HEK293T (cell line): Measurements from ENCODE around the gene MXRA7.
"Not testable (repeated sequence)": the region's sequence is repeated elsewhere in the genome, so short reads cannot be mapped to it uniquely, and the experiment has no call there.

Experiments
- CTCF ChIA-PET: fragments of 350-600 bp; formaldehyde crosslinking; extraction: SDS; loops from one replicate; lab custom pipeline; 2021; ENCODE audit warnings: antibody characterized with exemption, inconsistent platforms; lab: Yijun Ruan, JAX
- POLR2A ChIA-PET: fragments of 350-600 bp; formaldehyde crosslinking; extraction: SDS; loops from one replicate; lab custom pipeline; 2020; ENCODE audit warnings: antibody characterized with exemption, inconsistent platforms; lab: Yijun Ruan, JAX
- DNase-seq: peaks from one replicate; pipeline ENCODE4 v3.0.0; 2012; ENCODE audit warnings: mixed read lengths; ENCODE audit errors: extremely low spot score
- ARNT ChIP-seq: fragments of 450-650 bp; IDR thresholded peaks from 2 replicates; pipeline ENCODE4 v1.6.1; 2017; ENCODE audit warnings: mild to moderate bottlenecking
- BHLHE40 ChIP-seq: fragments of 450-650 bp; IDR thresholded peaks from 2 replicates; pipeline ENCODE4 v1.6.1; 2016; ENCODE audit warnings: mild to moderate bottlenecking, moderate library complexity, borderline replicate concordance
- CTBP1 ChIP-seq: fragments of 450-650 bp; IDR thresholded peaks from 2 replicates; pipeline ENCODE4 v1.6.1; 2016; ENCODE audit warnings: borderline replicate concordance
- ELF4 ChIP-seq: fragments of 450-650 bp; IDR thresholded peaks from 2 replicates; pipeline ENCODE4 v1.6.1; 2017; ENCODE audit warnings: antibody characterized with exemption
- FOXA1 ChIP-seq: fragments of 450-650 bp; IDR thresholded peaks from 2 replicates; pipeline ENCODE4 v1.6.1; 2016; ENCODE audit warnings: mild to moderate bottlenecking
- FOXK2 ChIP-seq: fragments of 450-650 bp; IDR thresholded peaks from 2 replicates; pipeline ENCODE4 v1.6.1; 2016; ENCODE audit warnings: mild to moderate bottlenecking
- FOXM1 ChIP-seq: fragments of 450-650 bp; IDR thresholded peaks from 2 replicates; pipeline ENCODE4 v1.6.1; 2017; ENCODE audit warnings: mild to moderate bottlenecking, borderline replicate concordance
- HDGF ChIP-seq: fragments of 450-650 bp; IDR thresholded peaks from 2 replicates; pipeline ENCODE4 v1.6.1; 2017; ENCODE audit warnings: antibody characterized with exemption, borderline replicate concordance
- L3MBTL2 ChIP-seq: fragments of 450-650 bp; conservative IDR thresholded peaks from 2 replicates; pipeline ENCODE4 v1.6.1; 2016; ENCODE audit warnings: mild to moderate bottlenecking
- LEF1 ChIP-seq: fragments of 450-650 bp; IDR thresholded peaks from 2 replicates; pipeline ENCODE4 v1.6.1; 2017; ENCODE audit warnings: mild to moderate bottlenecking, borderline replicate concordance
- NFRKB ChIP-seq: fragments of 450-650 bp; IDR thresholded peaks from 2 replicates; pipeline ENCODE4 v1.6.1; 2016; ENCODE audit warnings: mild to moderate bottlenecking, moderate library complexity
- PKNOX1 ChIP-seq: fragments of 450-650 bp; IDR thresholded peaks from 2 replicates; pipeline ENCODE4 v1.6.1; 2016
- SP1 ChIP-seq: fragments of 450-650 bp; IDR thresholded peaks from 2 replicates; pipeline ENCODE4 v1.6.1; 2017
- SUZ12 ChIP-seq: fragments of 450-650 bp; IDR thresholded peaks from 2 replicates; pipeline ENCODE4 v1.6.1; 2016; ENCODE audit warnings: mild to moderate bottlenecking
- TARDBP ChIP-seq: fragments of 450-650 bp; IDR thresholded peaks from 2 replicates; pipeline ENCODE4 v1.6.1; 2016
- ZNF384 ChIP-seq: fragments of 450-650 bp; IDR thresholded peaks from 2 replicates; pipeline ENCODE4 v1.6.1; 2016

Gene MXRA7

GRCh38 chr17:76716146-76716838 is 5.5 kb upstream of the MXRA7 start:
- no peak for TF ChIP-seq PKNOX1
- TF ChIP-seq SUZ12, result no peak
- TF ChIP-seq CTBP1, result no peak
- TF ChIP-seq HDGF, result no peak
- no peak for TF ChIP-seq ELF4
- no peak for TF ChIP-seq FOXA1
- no peak for TF ChIP-seq L3MBTL2
- no peak for TF ChIP-seq SP1
- TF ChIP-seq ZNF384, result no peak
- no peak for TF ChIP-seq LEF1
- TF ChIP-seq FOXK2, result no peak
- no peak for TF ChIP-seq BHLHE40
- no peak for TF ChIP-seq TARDBP
- TF ChIP-seq NFRKB, result no peak
- TF ChIP-seq FOXM1, result no peak
- CTCF ChIA-PET, result no interaction called here
- no peak for DNase-seq
- POLR2A ChIA-PET, result interaction anchor here (0.8 to 3.0 kb wide), 8 partner anchors 10 to 159 kb away, joined by 3 to 12 read pairs (median 4); partner anchors contain the start of genes MFSD11 and SRSF2

- POLR2A ChIA-PET, result interaction anchor here (1.9 kb wide), 1 partner anchor 34 kb away, joined by 4 read pairs; no protein-coding TSS in a partner anchor
- no peak for DNase-seq
These were observed 4.7 kb upstream of the MXRA7 start for GRCh38 chr17:76715496-76715830.

GRCh38 chr17:76714822-76715495 is 4.2 kb upstream of the MXRA7 start:
- POLR2A ChIA-PET, result interaction anchor here (1.5 to 4.4 kb wide), 3 partner anchors 19 to 34 kb away, joined by 3 to 29 read pairs (median 4); partner anchors contain the start of genes MFSD11 and SRSF2
- TF ChIP-seq ZNF384, result no peak
- TF ChIP-seq L3MBTL2, result no peak
- no peak for TF ChIP-seq BHLHE40
- TF ChIP-seq TARDBP, result no peak
- TF ChIP-seq CTBP1, result no peak
- TF ChIP-seq ELF4, result no peak
- no peak for TF ChIP-seq LEF1
- no peak for TF ChIP-seq HDGF
- TF ChIP-seq PKNOX1, result no peak
- no peak for TF ChIP-seq ARNT
- no peak for TF ChIP-seq NFRKB
- TF ChIP-seq SP1, result no peak
- TF ChIP-seq FOXK2, result no peak
- TF ChIP-seq FOXM1, result no peak
- TF ChIP-seq FOXA1, result no peak
- CTCF ChIA-PET, result interaction anchor here (1.1 to 1.5 kb wide), 4 partner anchors 11 to 52 kb away, joined by 3 to 4 read pairs (median 4); partner anchors contain the start of genes JMJD6 and METTL23
- no peak for DNase-seq

More at GRCh38 chr17:76715496-76715830, 4.7 kb upstream of the MXRA7 start:
- CTCF ChIA-PET, result interaction anchor here (0.6 to 1.5 kb wide), 5 partner anchors 9 to 34 kb away, joined by 3 to 7 read pairs (median 3); partner anchors contain the start of genes JMJD6 and METTL23
- TF ChIP-seq ARNT (no peak), CTBP1 (no peak), HDGF (no peak), ZNF384 (no peak), ELF4 (no peak), SUZ12 (no peak)

DNA sequence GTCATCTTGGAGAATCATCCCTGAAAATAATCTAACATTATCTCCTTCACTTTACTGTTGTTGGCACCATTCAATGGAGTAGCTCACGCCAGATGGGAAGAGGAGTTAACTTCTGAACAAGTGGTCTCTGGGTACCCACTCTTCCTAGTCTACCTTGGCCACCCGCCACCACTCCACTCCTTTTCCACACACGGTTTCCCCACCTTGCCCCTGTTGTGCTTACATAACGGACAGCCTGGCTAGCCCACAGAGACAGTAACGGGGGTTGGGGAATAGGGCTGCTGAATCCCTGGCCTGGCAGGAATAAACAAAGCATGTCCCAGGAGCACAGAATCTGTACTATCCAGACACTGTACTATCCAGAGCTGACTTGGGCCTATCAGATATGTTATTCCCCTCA is 3.6 kb upstream of the MXRA7 start:
- POLR2A ChIA-PET, result interaction anchor here (0.9 to 4.4 kb wide), 7 partner anchors 12 to 157 kb away, joined by 3 to 29 read pairs (median 4); partner anchors contain the start of genes JMJD6, METTL23, MFSD11 and SRSF2
- no peak for TF ChIP-seq CTBP1
- CTCF ChIA-PET, result interaction anchor here (0.6 to 1.8 kb wide), 10 partner anchors 10 to 205 kb away, joined by 3 to 8 read pairs (median 4); partner anchors contain the start of genes JMJD6 and METTL23
- no peak for DNase-seq

DNA sequence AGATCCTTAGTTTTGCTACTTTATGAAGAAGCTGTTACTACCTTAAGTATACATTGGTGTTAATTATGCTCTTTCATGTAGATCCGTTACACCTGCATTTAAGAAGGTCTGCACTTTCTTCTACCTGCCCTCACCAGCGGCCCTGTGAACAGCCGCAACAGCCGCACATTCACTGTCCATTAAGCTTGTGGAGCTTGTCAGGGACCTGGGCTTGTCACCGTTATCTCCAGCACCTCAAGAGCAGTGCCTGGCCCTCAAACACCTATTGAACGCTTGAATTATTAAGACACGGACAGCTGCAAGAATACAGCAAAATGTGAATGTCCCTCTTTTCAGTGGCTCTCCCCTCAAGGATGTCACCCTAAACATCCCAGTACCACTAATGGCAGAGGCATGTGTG is 3.0 kb upstream of the MXRA7 start:
- POLR2A ChIA-PET, result interaction anchor here (0.9 to 4.4 kb wide), 7 partner anchors 13 to 156 kb away, joined by 3 to 29 read pairs (median 4); partner anchors contain the start of genes JMJD6, METTL23, MFSD11 and SRSF2
- CTCF ChIA-PET, result interaction anchor here (0.6 to 1.8 kb wide), 9 partner anchors 9 to 204 kb away, joined by 3 to 8 read pairs (median 4); no protein-coding TSS in a partner anchor
- no peak for TF ChIP-seq FOXA1
- TF ChIP-seq SP1, result no peak
- no peak for TF ChIP-seq SUZ12
- no peak for TF ChIP-seq HDGF
- TF ChIP-seq L3MBTL2, result no peak
- DNase-seq, result no peak

DNA sequence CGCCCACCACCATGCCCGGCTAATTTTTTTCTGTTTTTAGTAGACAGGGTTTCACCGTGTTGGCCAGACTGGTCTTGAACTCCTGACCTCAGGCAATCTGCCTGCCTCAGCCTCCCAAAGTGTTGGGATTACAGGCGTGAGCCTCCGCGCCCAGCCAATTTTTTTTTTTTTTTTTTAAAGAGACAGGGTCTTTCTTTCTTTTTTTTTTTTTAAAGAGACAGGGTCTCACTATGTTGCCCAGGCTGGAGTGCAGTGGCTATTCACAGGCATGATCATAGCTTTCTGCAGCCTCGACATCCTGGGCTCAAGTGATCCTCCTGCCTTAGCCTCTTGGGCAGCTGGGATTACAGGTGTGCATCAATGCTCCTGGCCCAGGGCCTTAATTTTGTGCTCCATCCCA is 1.6 kb upstream of the MXRA7 start:
- ChIA-PET POLR2A (interaction anchor here (1.0 to 5.4 kb wide), 10 partner anchors 9 to 154 kb away, joined by 3 to 38 read pairs (median 11); partner anchors contain the start of genes JMJD6, METTL23, MFSD11 and SRSF2), CTCF (interaction anchor here (0.6 to 2.1 kb wide), 2 partner anchors 31 to 218 kb away, joined by 4 to 7 read pairs; no protein-coding TSS in a partner anchor)
- peak; percentile 98 for TF ChIP-seq ZNF384
- not testable (repeated sequence) for DNase-seq
